Kidney (tissue), 14 donors: Measurements from ENCODE around the gene CDS2. TPM values are rescaled to one million over a fixed set of nuclear protein-coding genes. Genes with fewer than 3 reads are reported as not detected.

Experiments
- DNase-seq, 5 donors: peaks; one replicate each; pipeline ENCODE4 v3.0.0-alpha.2; 2013 to 2020
- FAIRE-seq: peaks from 2 replicates; lab custom pipeline; 2012; peaks lifted over from hg19 to GRCh38; lab: Jason Lieb, UNC
- H3K27ac ChIP-seq, 2 donors: one replicate each; pipeline ENCODE4 v1.7.0; 2013; ENCODE audit warnings: low read depth in 2 of 2, low read length in 2 of 2, inconsistent platforms in 1 of 2
- H3K27me3 ChIP-seq: one replicate; pipeline ENCODE4 v1.7.1; 2013; ENCODE audit warnings: low read length, inconsistent platforms; ENCODE audit not compliant: control insufficient read depth, insufficient read depth
- H3K36me3 ChIP-seq, 3 donors: one replicate each; pipeline versions ENCODE4 v1.7.0 to v1.7.1; 2013; ENCODE audit warnings: low read length in 3 of 3, control low read depth in 1 of 3, inconsistent platforms in 1 of 3; ENCODE audit not compliant: insufficient read depth in 3 of 3, control insufficient read depth in 2 of 3
- H3K4me1 ChIP-seq, 3 donors: one replicate each; pipeline versions ENCODE4 v1.7.0 to v1.7.1; 2013; ENCODE audit warnings: low read length in 3 of 3, inconsistent platforms in 1 of 3, low read depth in 1 of 3; ENCODE audit not compliant: control insufficient read depth in 2 of 3, insufficient read depth in 2 of 3
- H3K4me3 ChIP-seq, 3 donors: one replicate each; pipeline versions ENCODE4 v1.7.0 to v1.8.1; 2013; ENCODE audit warnings: low read length in 3 of 3, control low read depth in 1 of 3, inconsistent platforms in 1 of 3
- H3K9ac ChIP-seq, 3 donors: one replicate each; pipeline versions ENCODE4 v1.7.0 to v1.7.1; 2013; ENCODE audit warnings: low read length in 3 of 3, control low read depth in 1 of 3, inconsistent platforms in 1 of 3
- H3K9me3 ChIP-seq, 3 donors: one replicate each; pipeline versions ENCODE4 v1.7.0 to v1.7.1; 2013; ENCODE audit warnings: low read length in 3 of 3, control low read depth in 1 of 3, inconsistent platforms in 1 of 3; ENCODE audit not compliant: control insufficient read depth in 2 of 3, insufficient read depth in 1 of 3
- intact Hi-C: fragments of 100-400 bp; cut with DNase I; formaldehyde crosslinking; loops from one replicate; pipeline ENCODE4 v1.11.1; 2022
- polyA plus RNA-seq: library from polyadenylated mRNA; stranded (reverse); fragments of 350-450 nt; fragmentation: Illumina TruSeq; extraction: RNeasy Lipid Tissue Mini Kit (QIAGEN cat#74804); gene quantifications from one replicate; pipeline ENCODE4 v1.2.3, GENCODE V29; 2014; ENCODE audit warnings: low read depth, low replicate concordance; ENCODE audit not compliant: insufficient read depth
- total RNA-seq: library from RNA; stranded (reverse); fragmentation: NEBNext Ultra II Directional; extraction: Animal tissue kit (Norgen Biotek cat#: 25700); gene quantifications from one replicate; pipeline ENCODE4 v1.2.1, GENCODE V29; 2021
- TF ChIP-seq, protein P1 (sequence below): IDR thresholded peaks from 3 replicates; pipeline ENCODE4 v1.5.1; 2012; ENCODE audit warnings: mild to moderate bottlenecking, moderate library complexity, borderline replicate concordance; ENCODE audit not compliant: insufficient read depth; ENCODE audit errors: extremely low read depth
- donor health status: control.
- donor health status: control.
- donor health status: control.
- donor health status: control.
- donor health status: control.
- donor health status: DM: yes; HTN: yes; CAD: no.
- donor health status: Normal renal cell carcinoma (clear cell type).

The CDS2 gene
- total and polyA plus RNA-seq, 2 donors from 2014 or later = 19.9 to 67.9 TPM

GRCh38 chr20:5170341-5170740 is 43.5 kb downstream of the CDS2 start:
- DNase-seq = no peak
- no peak for FAIRE-seq
- H3K27ac ChIP-seq = no peak overlapping the region
- no peak overlapping the region for H3K4me3 ChIP-seq
- H3K9me3 ChIP-seq = no peaks in the 10 kb centered on the region
- H3K36me3 ChIP-seq = peaks cover 0 to 5% (median 0%) of the 10 kb centered on the region in 3 donors
- H3K4me1 ChIP-seq = peaks cover 0 to 39% (median 8%) of the 10 kb centered on the region in 3 donors
- H3K9ac ChIP-seq = no peak overlapping the region
- no peaks in the 10 kb centered on the region for H3K27me3 ChIP-seq
- intact Hi-C loops = no loop called here
- TF ChIP-seq, protein P1, sequence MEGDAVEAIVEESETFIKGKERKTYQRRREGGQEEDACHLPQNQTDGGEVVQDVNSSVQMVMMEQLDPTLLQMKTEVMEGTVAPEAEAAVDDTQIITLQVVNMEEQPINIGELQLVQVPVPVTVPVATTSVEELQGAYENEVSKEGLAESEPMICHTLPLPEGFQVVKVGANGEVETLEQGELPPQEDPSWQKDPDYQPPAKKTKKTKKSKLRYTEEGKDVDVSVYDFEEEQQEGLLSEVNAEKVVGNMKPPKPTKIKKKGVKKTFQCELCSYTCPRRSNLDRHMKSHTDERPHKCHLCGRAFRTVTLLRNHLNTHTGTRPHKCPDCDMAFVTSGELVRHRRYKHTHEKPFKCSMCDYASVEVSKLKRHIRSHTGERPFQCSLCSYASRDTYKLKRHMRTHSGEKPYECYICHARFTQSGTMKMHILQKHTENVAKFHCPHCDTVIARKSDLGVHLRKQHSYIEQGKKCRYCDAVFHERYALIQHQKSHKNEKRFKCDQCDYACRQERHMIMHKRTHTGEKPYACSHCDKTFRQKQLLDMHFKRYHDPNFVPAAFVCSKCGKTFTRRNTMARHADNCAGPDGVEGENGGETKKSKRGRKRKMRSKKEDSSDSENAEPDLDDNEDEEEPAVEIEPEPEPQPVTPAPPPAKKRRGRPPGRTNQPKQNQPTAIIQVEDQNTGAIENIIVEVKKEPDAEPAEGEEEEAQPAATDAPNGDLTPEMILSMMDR = no peak

DNA sequence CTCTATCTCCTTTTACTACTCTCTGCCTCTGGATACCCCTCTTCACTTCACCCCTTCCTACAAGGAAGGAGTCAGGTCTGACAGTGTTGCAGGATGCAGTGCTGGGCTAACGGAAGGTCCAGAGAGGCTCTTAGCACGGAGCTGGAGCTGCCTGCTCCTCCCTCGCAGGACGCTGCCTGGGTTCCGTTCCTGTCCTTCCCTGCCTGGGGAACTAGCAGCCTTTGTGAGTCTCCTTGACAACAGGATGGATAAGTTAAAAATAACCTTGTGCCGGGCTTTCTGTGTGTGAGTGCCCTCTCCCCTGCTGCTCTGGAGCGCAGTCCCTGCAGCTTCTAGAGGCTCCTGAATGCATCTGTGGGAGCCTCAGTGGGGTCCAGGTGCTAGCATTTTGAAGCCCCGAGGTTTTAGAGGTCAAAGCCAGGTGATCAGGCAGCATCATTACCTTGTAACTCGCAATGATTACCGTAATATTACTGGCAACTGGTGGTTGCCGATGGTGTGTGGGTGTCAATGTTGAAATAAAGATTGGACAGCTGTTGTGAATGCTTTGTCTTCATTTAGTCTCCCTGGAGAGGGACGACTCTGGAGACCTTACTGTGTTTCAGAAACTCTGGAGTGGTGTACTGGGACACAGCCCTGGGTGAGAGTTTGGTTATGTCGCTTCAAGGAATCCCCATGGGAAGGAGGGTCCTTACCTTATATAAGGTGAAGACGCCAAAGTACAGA is 44.4 kb downstream of the CDS2 start:
- no peak for FAIRE-seq
- Histone ChIP-seq H3K27me3 (no peaks in the 10 kb centered on the region), H3K9ac (no peak overlapping the region), H3K4me1 (peaks cover 0 to 39% (median 8%) of the 10 kb centered on the region in 3 donors), H3K27ac (peak overlapping the region in 1 of 2 donors; percentile 2), H3K4me3 (no peak overlapping the region), H3K36me3 (peaks cover 0 to 5% (median 0%) of the 10 kb centered on the region in 3 donors), H3K9me3 (no peaks in the 10 kb centered on the region)
- TF ChIP-seq, protein P1 = no peak
- intact Hi-C loops = no loop called here
- peak in 2 of 5 donors; percentile 26 to 63 for DNase-seq

DNA sequence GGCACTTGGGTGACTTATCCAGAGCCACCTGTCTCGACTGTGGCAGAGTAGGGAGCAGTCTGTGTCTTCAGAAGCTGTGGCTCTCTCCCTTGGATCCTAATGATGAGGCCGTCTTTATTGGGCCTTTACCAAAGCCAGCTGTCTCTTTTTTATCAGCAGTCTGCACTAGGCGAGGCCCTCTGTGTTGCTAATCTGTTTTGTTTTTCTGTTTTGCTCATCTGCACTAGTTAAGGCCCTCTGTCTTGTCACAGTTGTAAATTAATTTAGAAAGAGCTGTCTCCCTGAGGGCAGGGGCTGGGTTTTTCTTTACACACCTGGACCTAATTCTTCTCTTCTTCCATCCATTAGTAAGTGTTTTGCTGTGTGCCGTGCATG is 45.0 kb downstream of the CDS2 start:
- Histone ChIP-seq H3K4me3 (no peak overlapping the region), H3K4me1 (peaks cover 0 to 38% (median 8%) of the 10 kb centered on the region in 3 donors), H3K27me3 (no peaks in the 10 kb centered on the region), H3K9me3 (no peaks in the 10 kb centered on the region), H3K9ac (no peak overlapping the region), H3K27ac (no peak overlapping the region), H3K36me3 (peaks cover 0 to 6% (median 0%) of the 10 kb centered on the region in 3 donors)
- no peak for DNase-seq
- TF ChIP-seq, protein P1 = no peak
- FAIRE-seq = no peak
- intact Hi-C loops = no loop called here
